GM12875 (cell line): ENCODE measurements around the gene CMTM4.
"Not testable (repeated sequence)": the region's sequence is repeated elsewhere in the genome, so short reads cannot be mapped to it uniquely, and the experiment has no call there.

Experiments used
- H3K4me3 ChIP-seq: one replicate; pipeline ENCODE4 v1.5.1; 2011; ENCODE audit warnings: low read depth, low read length, control low read depth
- CTCF ChIP-seq: IDR thresholded peaks from 2 replicates; pipeline ENCODE4 v1.5.1; 2011; ENCODE audit warnings: low read depth, mild to moderate bottlenecking, control low read depth, inconsistent platforms, low read length, moderate library complexity, borderline replicate concordance; ENCODE audit not compliant: insufficient read depth

CMTM4 gene

GRCh38 chr16:66616592-66616991 is 80.0 kb downstream of the CMTM4 start:
- no peak overlapping the region for H3K4me3 ChIP-seq

GRCh38 chr16:66616169-66616568 is 80.4 kb downstream of the CMTM4 start:
- TF ChIP-seq CTCF: no peak
- H3K4me3 ChIP-seq: no peak overlapping the region

More at GRCh38 chr16:66616592-66616991, 80.0 kb downstream of the CMTM4 start:
- no peak for TF ChIP-seq CTCF

GRCh38 chr16:66614161-66614802 is 82.3 kb downstream of the CMTM4 start:
- no peak for TF ChIP-seq CTCF
- H3K4me3 ChIP-seq: no peak overlapping the region

- no peak overlapping the region for H3K4me3 ChIP-seq
- no peak for TF ChIP-seq CTCF
These were observed 84.1 kb downstream of the CMTM4 start for GRCh38 chr16:66612422-66612821.

GRCh38 chr16:66611911-66612310 is 84.6 kb downstream of the CMTM4 start:
- not testable (repeated sequence) for H3K4me3 ChIP-seq

- TF ChIP-seq CTCF: no peak
- H3K4me3 ChIP-seq: no peak overlapping the region
These were observed 86.3 kb downstream of the CMTM4 start for GRCh38 chr16:66610111-66610820.

GRCh38 chr16:66609139-66609510 is 87.4 kb downstream of the CMTM4 start:
- H3K4me3 ChIP-seq: no peak overlapping the region
- TF ChIP-seq CTCF: no peak
